Ovary (tissue), 3 donors: ENCODE results near the gene KLHL3.

Source experiments
- CTCF ChIP-seq, 3 donors: fragments of 450-650 bp in 2 of 3; fragments of 200-600 bp in 1 of 3; IDR thresholded peaks; one replicate each; pipeline versions ENCODE4 v1.5.1 to v1.8.0; 2016 to 2022; ENCODE audit warnings: antibody characterized with exemption in 3 of 3, mild to moderate bottlenecking in 1 of 3
- EP300 ChIP-seq: sonication (generic); formaldehyde crosslinking; IDR thresholded peaks from one replicate; pipeline ENCODE4 v1.6.1; 2017; ENCODE audit warnings: antibody characterized with exemption
- POLR2A ChIP-seq: fragments of 450-650 bp; IDR thresholded peaks from one replicate; pipeline ENCODE4 v1.6.1; 2017; ENCODE audit warnings: antibody characterized with exemption, mild to moderate bottlenecking, moderate library complexity
- donor health status: DM: no; HTN: no; CAD: no.

- TF ChIP-seq EP300 (no peak), CTCF (IDR thresholded peaks at IDR 0.05) (no peak), POLR2A (no peak)
These were observed 120.6 kb downstream of the KLHL3 start for GRCh38 chr5:137615171-137615775.
